GM12874 (cell line): ENCODE results near the gene KRTAP19-7.

Experiments
- CTCF ChIP-seq: IDR thresholded peaks from 2 replicates; pipeline ENCODE4 v1.5.1; 2011; ENCODE audit warnings: low read depth, mild to moderate bottlenecking, control low read depth, low read length, moderate library complexity; ENCODE audit not compliant: insufficient read depth

Gene KRTAP19-7

GRCh38 chr21:30552782-30553181 lies 8.3 kb downstream of the KRTAP19-7 start:
- no peak for TF ChIP-seq CTCF

GRCh38 chr21:30541764-30542163 lies 19.4 kb downstream of the KRTAP19-7 start, which contains the start of gene KRTAP19-6:
TSS of gene KRTAP19-6 (minus strand) at chr21:30541864. CDS start at chr21:30541833, 31 bp downstream.
- TF ChIP-seq CTCF, result no peak

GRCh38 chr21:30518876-30519275 lies 42.2 kb downstream of the KRTAP19-7 start:
- no peak for TF ChIP-seq CTCF

- TF ChIP-seq CTCF, result no peak
Observed at GRCh38 chr21:30515681-30516080, 45.4 kb downstream of the KRTAP19-7 start.
